Adipocyte (in vitro differentiated cells): ENCODE results near the gene SPTSSB.

Experiments used
- DNase-seq: peaks from one replicate; pipeline ENCODE4 v3.0.0-alpha.2; 2015; ENCODE audit warnings: low read depth
- H3K27me3 ChIP-seq: replicated peaks from 2 replicates; pipeline ENCODE4 v1.7.0; 2013; ENCODE audit warnings: mild to moderate bottlenecking, low read length, moderate library complexity; ENCODE audit not compliant: control insufficient read depth, insufficient read depth
- H3K36me3 ChIP-seq: 2 replicates; pipeline ENCODE4 v1.7.0; 2013; ENCODE audit warnings: low read length, mild to moderate bottlenecking, moderate library complexity; ENCODE audit not compliant: control insufficient read depth, insufficient read depth, severe bottlenecking
- H3K4me1 ChIP-seq: 2 replicates; pipeline ENCODE4 v1.7.0; 2013; ENCODE audit warnings: mild to moderate bottlenecking, low read length, moderate library complexity; ENCODE audit not compliant: control insufficient read depth, insufficient read depth
- H3K4me3 ChIP-seq: 2 replicates; pipeline ENCODE4 v1.7.0; 2013; ENCODE audit warnings: mild to moderate bottlenecking, low read length, moderate library complexity
- H3K9ac ChIP-seq: 2 replicates; pipeline ENCODE4 v1.7.0; 2013; ENCODE audit warnings: mild to moderate bottlenecking, low read length, moderate library complexity
- H3K9me3 ChIP-seq: 2 replicates; pipeline ENCODE4 v1.7.0; 2013; ENCODE audit warnings: mild to moderate bottlenecking, low read length, moderate library complexity; ENCODE audit not compliant: control insufficient read depth

The SPTSSB gene

DNA sequence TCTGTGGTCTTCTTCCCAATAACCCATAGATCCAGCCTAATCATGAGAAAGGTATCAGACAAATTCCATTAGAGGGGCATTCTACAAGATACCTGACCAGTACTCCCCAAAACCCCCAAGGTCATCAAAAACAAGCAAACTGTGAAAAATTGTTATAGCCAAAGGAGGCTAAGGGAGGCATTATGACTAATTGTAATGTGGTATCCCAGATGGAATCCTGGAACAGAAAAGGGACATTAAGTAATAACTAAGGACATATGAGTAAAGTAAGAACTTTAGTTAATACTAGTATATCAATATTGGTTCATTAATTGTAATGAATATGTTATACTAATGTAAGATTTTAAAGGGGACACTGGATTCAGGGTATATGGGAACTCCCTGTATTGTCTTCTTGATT, 20.4 kb downstream of the SPTSSB start:
- Histone ChIP-seq H3K9me3 (no peaks in the 10 kb centered on the region), H3K4me3 (no peak overlapping the region), H3K4me1 (peaks cover 38% of the 10 kb centered on the region), H3K9ac (no peak overlapping the region), H3K27me3 (no peaks in the 10 kb centered on the region), H3K36me3 (no peaks in the 10 kb centered on the region)
- no peak for DNase-seq

GRCh38 chr3:161349529-161350312, 21.6 kb downstream of the SPTSSB start:
- Histone ChIP-seq H3K9me3 (no peaks in the 10 kb centered on the region), H3K9ac (no peak overlapping the region), H3K4me1 (peaks cover 35% of the 10 kb centered on the region), H3K36me3 (no peaks in the 10 kb centered on the region), H3K27me3 (no peaks in the 10 kb centered on the region), H3K4me3 (no peak overlapping the region)
- DNase-seq: peak; percentile 88

DNA sequence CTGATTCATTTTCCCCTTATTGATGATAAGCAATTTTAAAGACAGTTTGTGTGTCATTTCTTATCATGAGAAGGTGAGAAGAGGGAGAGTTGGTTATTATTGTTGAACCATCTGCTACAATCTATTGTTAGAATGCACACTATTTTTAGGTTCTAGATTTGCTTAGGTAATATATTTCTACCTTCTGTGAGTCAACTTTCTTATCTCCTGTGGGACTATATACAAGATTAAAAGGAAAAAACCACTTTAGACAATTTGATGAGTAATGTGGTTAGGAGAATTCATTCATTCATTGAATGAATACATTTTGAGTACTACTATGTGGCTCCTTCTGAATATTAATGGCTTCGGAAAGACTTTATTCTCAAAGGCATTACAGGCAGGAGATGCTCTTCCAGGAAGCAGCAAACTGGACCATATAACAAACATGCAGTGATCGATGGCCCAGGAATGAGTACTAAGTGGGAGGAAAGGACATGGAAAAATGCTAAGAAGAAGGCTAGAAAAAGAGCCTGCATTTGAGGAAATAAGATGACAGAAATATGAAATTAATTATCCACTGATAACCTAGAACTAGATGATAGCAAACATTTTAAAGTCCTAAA, 22.4 kb downstream of the SPTSSB start:
- no peak overlapping the region for H3K9ac ChIP-seq
- no peaks in the 10 kb centered on the region for H3K36me3 ChIP-seq
- peaks cover 29% of the 10 kb centered on the region for H3K4me1 ChIP-seq
- no peaks in the 10 kb centered on the region for H3K9me3 ChIP-seq
- H3K27me3 ChIP-seq: no peaks in the 10 kb centered on the region
- no peak overlapping the region for H3K4me3 ChIP-seq
- DNase-seq: no peak

DNA sequence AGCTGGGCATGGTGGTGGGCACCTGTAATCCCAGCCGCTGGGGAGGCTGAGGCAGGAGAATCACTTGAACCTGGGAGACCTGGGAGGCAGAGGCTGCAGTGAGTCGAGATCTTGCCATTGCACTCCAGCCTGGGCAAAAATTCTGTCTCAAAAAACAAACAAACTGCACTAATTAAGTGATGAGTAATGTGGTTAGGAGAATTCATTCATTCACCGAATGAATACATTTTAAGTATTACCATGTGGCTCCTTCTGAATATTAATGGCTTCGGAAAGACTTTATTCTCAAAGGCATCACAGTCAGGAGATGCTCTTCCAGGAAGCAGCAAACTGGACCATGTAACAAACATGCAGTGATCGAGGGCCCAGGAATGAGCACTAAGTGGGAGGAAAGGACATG, 23.6 kb downstream of the SPTSSB start:
- Histone ChIP-seq H3K4me3 (no peak overlapping the region), H3K9me3 (no peaks in the 10 kb centered on the region), H3K4me1 (peaks cover 29% of the 10 kb centered on the region), H3K9ac (no peak overlapping the region), H3K36me3 (no peaks in the 10 kb centered on the region), H3K27me3 (no peaks in the 10 kb centered on the region)
- DNase-seq: no peak

DNA sequence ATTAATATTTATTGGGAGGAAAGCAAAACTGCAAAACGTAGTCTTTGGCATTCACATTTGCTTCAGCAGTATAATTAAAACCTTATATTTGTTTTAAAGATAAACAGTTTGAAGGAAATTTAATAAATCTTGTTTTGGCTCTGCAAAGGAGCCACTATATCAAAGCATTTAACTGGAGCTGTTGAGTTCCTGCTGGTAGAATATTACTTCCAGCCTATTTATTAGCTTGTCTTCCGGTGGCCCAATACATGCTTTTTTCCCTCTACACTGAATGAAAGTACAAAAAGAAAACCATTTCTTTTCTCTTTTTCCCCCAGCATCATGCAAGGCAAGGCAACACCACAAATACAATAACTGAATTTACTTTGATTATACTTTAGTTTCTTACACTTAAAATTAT, 26.3 kb downstream of the SPTSSB start:
- Histone ChIP-seq H3K4me1 (peaks cover 18% of the 10 kb centered on the region), H3K27me3 (no peaks in the 10 kb centered on the region), H3K9me3 (no peaks in the 10 kb centered on the region), H3K36me3 (no peaks in the 10 kb centered on the region), H3K4me3 (no peak overlapping the region), H3K9ac (no peak overlapping the region)
- no peak for DNase-seq

GRCh38 chr3:161343986-161344385, 27.3 kb downstream of the SPTSSB start:
- Histone ChIP-seq H3K9me3 (no peaks in the 10 kb centered on the region), H3K4me1 (peaks cover 16% of the 10 kb centered on the region), H3K9ac (no peak overlapping the region), H3K36me3 (no peaks in the 10 kb centered on the region), H3K27me3 (no peaks in the 10 kb centered on the region), H3K4me3 (no peak overlapping the region)
- no peak for DNase-seq

- Histone ChIP-seq H3K36me3 (no peaks in the 10 kb centered on the region), H3K9me3 (no peaks in the 10 kb centered on the region), H3K4me1 (peaks cover 12% of the 10 kb centered on the region), H3K9ac (no peak overlapping the region), H3K27me3 (no peaks in the 10 kb centered on the region), H3K4me3 (no peak overlapping the region)
- no peak for DNase-seq
These were observed 27.8 kb downstream of the SPTSSB start for GRCh38 chr3:161343540-161343939.

DNA sequence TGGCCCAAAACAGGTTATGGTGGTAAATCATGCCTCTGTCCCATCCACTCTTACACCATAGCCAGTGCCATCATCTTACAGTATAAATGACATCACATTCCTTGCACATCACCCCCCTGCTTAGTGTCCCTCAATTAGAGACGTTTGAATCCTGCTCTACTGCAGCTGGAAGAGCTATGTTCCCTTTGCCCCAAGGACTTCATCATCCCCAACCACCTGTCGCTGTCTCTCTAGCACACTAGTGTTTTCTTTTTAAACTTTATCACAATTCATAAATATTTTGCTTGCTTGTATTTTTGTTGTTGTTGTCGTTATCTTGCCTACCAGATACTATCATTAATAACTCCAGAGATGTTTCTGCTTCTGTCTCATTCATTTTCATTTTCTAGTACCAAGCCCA, 28.7 kb downstream of the SPTSSB start:
- Histone ChIP-seq H3K9ac (no peak overlapping the region), H3K4me3 (no peak overlapping the region), H3K9me3 (no peaks in the 10 kb centered on the region), H3K4me1 (peaks cover 12% of the 10 kb centered on the region), H3K27me3 (no peaks in the 10 kb centered on the region), H3K36me3 (no peaks in the 10 kb centered on the region)
- DNase-seq: no peak

DNA sequence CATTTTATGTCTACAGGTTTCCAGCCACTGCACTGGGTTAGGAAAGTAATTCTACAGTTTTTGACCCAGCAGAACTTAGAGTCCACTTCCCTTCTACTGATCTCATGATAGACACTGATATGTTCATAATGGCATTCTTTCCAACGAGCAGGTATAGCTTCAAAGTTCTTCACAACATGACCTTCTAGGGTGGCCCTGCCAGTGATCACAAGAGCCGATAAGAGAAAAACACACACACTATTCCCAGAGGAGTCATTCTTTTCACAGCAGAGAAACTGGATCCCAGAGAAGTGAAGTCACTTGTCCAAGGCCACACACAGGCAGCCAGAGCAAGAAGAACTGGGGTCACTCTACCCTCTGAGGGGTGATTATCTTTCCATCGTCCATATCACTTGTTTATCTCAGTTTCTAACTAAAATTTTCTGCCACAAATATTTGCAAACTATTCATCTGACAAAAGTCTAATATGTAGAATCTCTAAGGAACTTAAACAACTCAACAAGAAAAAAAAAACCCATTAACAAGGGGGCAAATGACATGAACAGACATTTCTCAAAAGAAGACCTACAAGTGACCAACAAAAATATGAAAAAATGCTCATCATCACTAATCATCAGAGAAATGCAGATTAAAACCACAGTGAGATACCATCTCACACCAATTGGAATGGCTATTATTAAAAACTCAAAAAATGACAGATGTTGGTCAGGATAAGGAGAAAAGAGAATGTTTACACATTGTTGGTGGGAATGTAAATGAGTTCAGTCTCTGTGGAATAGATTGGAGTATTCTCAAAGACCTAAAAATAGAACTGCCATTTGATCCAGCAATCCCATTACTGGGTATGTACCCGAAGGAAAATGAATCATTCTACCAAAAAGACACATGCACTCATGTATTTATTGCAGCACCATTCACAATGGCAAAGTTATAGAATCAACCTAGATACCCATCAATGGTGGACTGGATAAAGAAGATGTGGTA, 31.5 kb downstream of the SPTSSB start:
- Histone ChIP-seq H3K4me3 (no peak overlapping the region), H3K27me3 (no peaks in the 10 kb centered on the region), H3K4me1 (peaks cover 12% of the 10 kb centered on the region), H3K9me3 (no peaks in the 10 kb centered on the region), H3K9ac (no peak overlapping the region), H3K36me3 (no peaks in the 10 kb centered on the region)
- no peak for DNase-seq

GRCh38 chr3:161337311-161337710, 34.0 kb downstream of the SPTSSB start:
- Histone ChIP-seq H3K4me3 (no peak overlapping the region), H3K27me3 (no peaks in the 10 kb centered on the region), H3K9ac (no peak overlapping the region), H3K9me3 (no peaks in the 10 kb centered on the region), H3K4me1 (peaks cover 28% of the 10 kb centered on the region), H3K36me3 (no peaks in the 10 kb centered on the region)
- DNase-seq: no peak

DNA sequence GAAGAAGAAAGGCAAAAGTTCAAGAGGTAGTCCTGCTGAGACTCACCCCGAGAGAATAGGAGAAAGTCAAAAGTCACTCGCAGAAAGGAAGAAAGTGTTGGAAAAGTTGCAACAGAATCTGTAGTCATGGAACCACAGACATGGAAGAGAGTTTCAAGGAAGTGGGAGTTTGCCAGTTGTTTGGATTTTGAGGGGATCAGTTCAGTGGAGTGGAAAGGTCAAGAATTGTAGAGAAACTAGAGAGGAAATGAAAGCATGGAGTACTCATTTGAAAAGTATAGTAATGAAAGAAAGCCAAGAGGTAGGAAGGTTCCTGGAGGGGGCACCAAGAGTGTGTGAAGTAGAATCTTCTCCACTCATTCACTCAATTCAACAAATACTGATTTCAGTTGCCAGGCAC, 34.7 kb downstream of the SPTSSB start:
- DNase-seq: no peak
- no peak overlapping the region for H3K4me3 ChIP-seq
- peaks cover 28% of the 10 kb centered on the region for H3K4me1 ChIP-seq
- no peaks in the 10 kb centered on the region for H3K9me3 ChIP-seq
- no peaks in the 10 kb centered on the region for H3K36me3 ChIP-seq
- no peaks in the 10 kb centered on the region for H3K27me3 ChIP-seq
- H3K9ac ChIP-seq: no peak overlapping the region
